GM21529 (cell line): Measurements from ENCODE around the gene CCDC57.

ENCODE experiments used
- ATAC-seq: cut with Tn5 transposase; IDR thresholded peaks from one replicate; pipeline ENCODE4 v1.9.1; 2021; ENCODE audit not compliant: unreplicated experiment

Gene CCDC57

DNA sequence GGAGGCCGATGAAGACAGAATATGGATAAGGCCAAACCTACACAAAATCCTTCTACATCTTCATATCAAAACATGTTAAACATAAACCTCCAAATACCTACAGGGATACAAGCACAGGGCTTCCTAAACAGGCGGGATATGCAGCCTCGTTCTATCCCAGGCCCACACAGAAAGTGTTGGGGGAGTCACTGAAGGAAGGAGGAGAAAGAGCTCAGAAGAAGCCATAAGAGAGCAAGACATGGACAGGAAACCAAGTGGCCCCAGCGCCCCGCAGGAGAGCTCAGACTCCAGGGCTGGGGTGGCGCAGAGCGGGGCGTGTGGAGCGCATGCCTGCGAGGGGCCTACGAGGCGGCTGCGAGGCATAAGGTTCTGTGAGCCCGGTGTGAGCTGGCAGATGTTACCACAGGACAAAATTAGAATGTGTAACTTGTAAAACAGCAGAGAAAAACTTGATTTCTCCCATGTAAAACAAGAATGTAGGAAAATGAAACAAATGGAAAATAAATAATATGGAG, 103.6 kb downstream of the CCDC57 start:
- ATAC-seq: no peak

DNA sequence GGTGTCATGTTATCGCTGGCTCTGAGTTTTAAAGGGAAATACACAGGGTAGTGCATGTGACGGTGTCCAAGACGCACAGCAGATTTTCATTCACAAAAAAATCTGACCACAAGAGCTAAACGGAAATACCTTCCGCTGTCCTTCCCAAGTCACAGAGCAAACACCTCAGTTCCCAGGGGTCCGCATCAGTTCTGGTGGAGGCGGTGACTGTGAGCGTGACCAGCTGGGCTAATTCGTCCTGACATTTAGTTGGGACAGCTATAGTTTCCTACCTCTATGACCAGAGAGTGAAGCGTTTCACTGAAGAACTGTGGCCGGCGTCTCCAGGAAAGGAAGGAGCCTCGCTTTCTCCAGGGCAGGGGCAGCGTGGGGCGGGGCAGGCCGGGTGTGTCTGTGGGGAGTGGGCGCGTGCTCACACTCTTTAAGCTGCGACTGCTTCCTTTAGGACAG, 104.1 kb downstream of the CCDC57 start:
- no peak for ATAC-seq

GRCh38 chr17:82108038-82108437, 104.6 kb downstream of the CCDC57 start:
- ATAC-seq: no peak

DNA sequence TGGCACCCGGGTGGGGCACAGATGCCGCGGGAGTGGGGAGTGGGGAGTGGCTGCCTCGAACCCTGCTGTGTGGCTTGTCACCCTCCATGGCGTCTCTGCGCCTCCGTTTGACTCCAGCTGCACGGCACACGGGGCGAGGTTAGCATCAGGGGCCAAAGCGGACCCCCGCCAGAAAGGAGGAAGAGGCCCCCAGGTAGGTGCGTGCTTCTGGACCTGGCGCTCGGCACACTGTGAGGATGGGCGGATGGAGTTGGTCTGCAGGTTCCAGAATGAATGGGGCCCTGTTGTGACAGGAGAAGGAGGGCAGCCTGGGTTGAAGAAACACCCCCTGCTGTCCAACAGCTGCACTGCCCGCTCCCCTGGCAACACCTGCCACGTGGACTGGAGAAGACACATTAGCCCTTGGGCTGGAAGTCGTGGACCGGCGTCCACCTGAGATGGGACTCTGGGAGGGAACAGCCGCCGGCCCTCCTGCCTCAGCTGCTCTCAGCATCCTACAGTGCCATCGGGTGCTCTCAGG, 105.2 kb downstream of the CCDC57 start:
- ATAC-seq: no peak

DNA sequence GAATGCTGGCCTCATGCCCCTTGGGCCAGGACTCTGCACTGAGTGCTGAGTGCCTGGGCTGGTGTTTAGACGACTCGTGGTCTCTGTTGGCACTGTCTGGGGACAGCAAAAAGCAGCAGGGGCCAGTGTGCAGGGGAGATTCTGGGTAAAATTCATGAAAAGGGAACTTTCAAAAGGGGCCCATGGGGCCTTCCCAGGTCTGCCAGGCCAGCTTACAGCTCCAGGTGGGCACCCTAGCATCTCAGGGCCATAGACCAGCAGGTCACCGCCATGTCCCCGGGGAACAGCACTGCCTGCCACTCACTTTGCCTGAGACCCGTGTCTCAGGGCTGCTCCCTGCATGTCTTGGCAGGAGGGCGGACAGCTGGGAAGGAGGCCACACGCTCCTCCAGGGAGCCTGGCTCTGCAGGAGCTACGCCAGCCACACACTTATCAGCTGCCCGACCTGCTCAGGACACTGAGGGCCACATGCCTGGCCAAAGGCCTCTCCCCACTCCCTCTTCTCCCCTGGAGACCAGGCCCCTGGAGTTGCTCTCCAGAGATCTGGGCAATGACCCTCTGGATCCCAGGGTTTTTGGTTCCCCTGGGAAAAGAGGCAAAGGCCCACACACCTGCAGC, 105.8 kb downstream of the CCDC57 start:
- no peak for ATAC-seq

DNA sequence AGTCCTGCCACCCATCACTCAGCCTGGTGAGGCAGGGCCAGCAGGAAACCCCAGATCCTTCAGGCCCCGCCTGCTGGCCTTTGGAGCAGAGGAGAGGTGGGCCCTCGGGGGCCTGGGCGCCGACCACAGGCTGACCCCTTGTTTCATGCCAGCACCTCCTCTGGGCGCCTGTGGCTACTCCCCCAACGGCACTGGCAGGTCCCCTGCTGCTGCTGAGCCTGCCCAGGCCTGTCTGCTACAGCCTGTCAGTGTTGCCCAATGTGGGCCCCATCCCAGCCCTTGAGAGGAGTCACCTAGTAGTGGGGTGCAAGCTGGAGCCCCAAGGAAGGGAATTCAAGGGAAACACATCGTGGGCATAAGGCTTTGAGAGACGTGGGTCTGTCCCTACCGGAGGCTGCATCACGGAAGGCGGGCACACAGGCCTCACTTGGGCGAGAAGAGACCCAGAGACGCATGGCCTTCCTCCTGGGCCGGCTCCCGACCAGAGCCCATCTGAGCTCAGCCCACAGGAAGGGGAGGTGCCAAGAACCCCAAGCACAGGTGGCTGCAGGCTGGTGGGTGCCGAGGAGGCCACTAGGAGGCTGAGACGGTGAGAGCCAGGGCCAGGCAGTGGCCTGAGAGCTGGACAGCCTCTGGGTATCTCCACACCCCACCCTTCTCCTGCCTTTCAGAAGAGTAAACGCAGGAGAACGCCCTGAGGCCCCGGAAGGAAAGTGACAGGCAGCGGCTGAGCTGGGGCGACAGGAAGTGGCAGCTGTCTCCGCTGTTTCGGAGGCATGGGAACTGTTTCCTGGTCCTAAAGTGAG, 106.6 kb downstream of the CCDC57 start:
- peak; percentile 82 for ATAC-seq

DNA sequence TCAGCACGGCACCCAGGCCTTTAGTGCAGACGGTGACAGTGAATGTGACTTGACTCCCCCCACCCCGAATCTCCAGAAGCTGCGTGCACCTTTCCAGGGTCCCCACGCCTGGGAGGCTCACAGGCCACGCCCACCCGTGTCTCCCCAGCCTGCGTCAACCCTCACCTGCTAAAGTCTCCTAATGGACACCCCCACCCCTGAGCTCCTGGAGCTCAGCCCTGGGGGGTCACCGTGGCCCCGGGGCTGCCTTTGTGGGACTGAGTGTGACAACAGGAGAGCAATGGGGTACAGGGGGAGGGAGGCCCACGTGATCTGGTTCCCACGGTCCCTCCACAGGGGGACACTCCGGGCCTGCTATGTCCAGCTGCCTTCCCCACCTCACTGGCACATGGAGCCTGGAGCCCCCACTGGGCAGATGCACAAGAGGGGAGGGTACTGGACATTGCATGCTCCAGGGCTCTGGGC, 107.2 kb downstream of the CCDC57 start:
- ATAC-seq: no peak

DNA sequence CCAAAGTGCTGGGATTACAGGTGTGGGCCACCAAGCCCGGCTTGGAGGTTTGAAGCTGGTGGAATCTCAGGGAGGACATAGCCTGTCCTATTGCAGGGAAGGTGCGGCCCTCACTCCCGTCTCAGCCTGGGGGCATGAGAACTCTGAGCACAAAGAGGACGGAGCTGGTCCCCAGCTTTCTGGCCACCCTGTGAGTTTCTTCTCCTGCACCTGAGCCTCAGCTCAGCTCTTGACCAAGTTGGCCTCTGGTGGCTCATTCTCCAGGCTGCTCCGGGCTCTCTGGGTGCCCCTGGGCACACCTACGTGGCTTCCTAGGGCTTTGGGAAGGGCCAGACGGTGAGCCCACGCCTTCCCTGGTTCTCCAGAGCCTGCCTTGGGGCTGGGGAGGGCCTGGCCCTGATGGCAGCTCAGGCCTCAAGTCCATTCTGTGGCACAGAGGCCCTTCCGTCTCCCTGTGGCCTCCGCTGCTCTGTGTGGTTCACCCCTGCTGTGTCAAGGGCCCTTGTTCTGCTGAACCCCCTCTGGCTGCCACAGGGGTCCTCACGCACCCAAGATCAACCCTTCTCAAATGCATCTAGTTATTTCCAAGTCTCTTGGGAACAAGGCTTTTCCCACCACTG, 107.7 kb downstream of the CCDC57 start:
- no peak for ATAC-seq

DNA sequence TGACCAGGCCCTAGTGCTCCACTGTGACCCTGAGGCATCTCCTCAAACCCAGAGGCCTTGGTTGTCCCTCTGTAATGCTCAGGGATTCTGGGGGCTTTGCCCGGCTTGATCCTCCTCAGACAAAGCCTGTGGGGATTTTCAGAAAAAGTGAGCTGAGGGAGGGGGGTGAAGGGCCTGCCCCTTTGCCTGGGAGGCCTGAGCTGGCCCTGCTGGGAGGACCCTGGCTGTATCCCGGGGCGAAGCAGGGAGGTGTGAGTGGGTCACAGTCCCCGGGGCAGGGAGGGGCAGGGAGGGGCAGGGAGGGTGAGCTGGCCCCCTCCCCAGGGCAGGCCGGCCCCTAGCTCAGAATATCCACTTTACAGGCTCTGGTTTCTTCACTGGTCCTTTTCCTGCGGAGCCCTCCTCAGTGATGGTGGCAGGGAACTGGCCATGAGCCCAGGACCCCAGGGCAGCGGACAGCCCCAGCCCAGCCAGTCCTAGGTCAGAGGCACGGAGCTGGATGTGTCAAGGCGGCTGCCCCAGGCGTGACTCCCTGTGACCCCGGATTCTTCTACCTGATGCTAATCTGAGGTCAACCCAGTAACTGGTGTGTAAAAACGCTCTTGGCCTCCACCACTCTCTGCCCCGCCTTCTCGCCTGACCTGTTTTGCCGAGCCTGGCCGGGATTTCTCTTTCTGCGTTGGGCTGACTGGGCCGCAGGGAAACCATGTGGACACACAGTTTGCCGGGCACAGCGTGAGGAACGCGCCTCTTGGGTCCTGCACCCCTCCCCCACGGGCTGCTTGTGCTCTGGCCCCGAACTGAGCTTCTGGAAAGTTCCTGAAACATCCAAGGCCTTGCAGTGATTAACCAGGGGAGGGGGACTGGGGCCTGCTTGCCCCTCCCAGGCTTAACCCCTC, 108.8 kb downstream of the CCDC57 start:
- ATAC-seq: no peak

- no peak for ATAC-seq
These were observed 110.6 kb downstream of the CCDC57 start for GRCh38 chr17:82101767-82102679.

DNA sequence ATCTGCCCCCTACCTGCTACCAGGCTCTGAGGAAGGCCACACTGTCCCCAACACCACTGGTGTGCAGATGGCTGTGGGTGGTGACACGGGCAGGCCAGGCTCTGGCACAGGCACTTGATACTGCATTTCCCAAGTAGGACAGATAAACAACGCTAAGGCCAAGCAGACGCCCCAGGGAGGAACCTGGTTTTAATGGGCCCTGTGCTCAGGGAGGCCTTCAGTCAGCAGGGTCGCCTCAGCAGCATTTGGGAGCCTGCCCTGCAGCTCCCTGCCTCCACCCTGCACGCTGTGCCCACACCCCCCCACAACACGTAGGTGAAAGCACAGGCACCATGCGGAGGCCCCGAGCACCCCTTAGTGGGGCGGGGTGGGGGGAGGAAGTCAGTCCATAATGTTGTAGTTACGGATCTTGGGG, 111.3 kb downstream of the CCDC57 start:
- ATAC-seq: no peak

- ATAC-seq: no peak
These were observed 111.9 kb downstream of the CCDC57 start for GRCh38 chr17:82100502-82101298.

GRCh38 chr17:82098939-82099763, 113.5 kb downstream of the CCDC57 start:
- ATAC-seq: peak; percentile 5

GRCh38 chr17:82098169-82098938, 114.3 kb downstream of the CCDC57 start, which contains the start of gene FASN:
FASN (minus strand) TSS chr17:82098236; CDS start chr17:82096445, 1,791 bp downstream.
- peak; percentile 68 for ATAC-seq

DNA sequence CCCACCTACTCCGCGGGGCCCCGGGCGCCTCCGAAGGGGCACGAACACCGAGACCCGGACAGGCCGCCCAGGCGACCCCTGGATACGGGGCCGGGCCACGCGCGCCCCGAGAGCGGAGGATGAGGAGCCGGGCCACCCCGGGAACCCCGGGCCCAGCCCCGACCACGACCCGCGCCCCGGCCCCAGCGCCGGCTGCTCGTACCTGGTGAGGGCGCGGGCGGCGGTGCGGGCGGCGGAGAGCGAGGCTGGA, 114.8 kb downstream of the CCDC57 start:
- ATAC-seq: no peak

DNA sequence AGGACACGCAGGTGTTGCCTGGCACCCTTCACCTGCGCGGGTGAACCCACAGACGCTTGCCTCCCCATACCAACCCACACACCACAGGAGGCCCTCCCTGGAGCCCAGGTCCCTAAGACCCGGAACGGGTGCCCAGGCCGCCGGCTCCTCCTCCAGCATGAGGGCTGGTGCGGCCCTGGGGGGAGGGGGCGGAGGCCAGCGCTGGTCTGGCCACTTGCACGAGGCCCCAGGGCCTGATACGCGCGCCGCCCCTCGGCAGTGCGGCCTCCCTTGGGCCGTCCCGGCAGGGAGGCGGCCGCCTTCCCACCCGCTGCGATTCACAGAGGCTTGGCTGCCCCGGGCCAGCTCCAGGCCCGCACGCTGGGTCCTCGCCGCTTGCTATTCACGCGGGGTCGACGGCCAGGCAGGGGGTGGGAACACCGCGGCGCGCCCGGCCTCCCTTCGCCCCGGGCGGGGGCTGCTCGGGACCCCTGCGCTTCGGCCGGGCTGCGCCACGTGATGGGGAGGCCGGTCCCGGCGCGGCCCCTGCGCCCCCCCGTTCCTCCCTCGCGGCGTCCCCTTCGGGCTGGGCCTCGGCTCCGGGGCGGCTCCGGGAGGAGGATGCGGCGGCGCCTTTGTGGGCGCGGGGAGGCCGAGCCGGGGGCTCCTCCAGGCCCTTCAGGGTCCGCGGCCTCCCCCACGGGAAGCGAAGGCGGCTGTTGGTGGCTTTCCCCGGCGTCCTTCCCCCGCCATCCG, 115.3 kb downstream of the CCDC57 start:
- ATAC-seq: no peak
